Astrocyte (in vitro differentiated cells and primary cell): ENCODE data around the gene EGLN1. TPM values are rescaled to one million over a fixed set of nuclear protein-coding genes. Genes with fewer than 3 reads are reported as not detected.
A peak's percentile ranks its signal among the peaks of the same experiment; 100 is the strongest.

ENCODE experiments used
- DNase-seq: peaks from one replicate; pipeline ENCODE4 v3.0.0-alpha.2; 2010; ENCODE audit warnings: low read depth
- FAIRE-seq: peaks from 2 replicates; lab custom pipeline; 2011; peaks lifted over from hg19 to GRCh38; lab: Jason Lieb, UNC
- H2AFZ ChIP-seq: 2 replicates; pipeline ENCODE4 v1.6.0; 2012; ENCODE audit warnings: low read depth, low read length, inconsistent platforms
- H3K27ac ChIP-seq: 2 replicates; pipeline ENCODE4 v1.5.1; 2011; ENCODE audit warnings: low read depth, low read length, inconsistent platforms
- H3K27me3 ChIP-seq: 2 replicates; pipeline ENCODE4 v1.6.0; 2011; ENCODE audit warnings: low read length, inconsistent platforms; ENCODE audit not compliant: insufficient read depth
- H3K36me3 ChIP-seq: 2 replicates; pipeline ENCODE4 v1.5.1; 2011; ENCODE audit warnings: low read length, inconsistent platforms; ENCODE audit not compliant: insufficient read depth
- H3K4me1 ChIP-seq: 2 replicates; pipeline ENCODE4 v1.5.1; 2011; ENCODE audit warnings: low read length, inconsistent platforms; ENCODE audit not compliant: insufficient read depth
- H3K4me2 ChIP-seq: 2 replicates; pipeline ENCODE4 v1.6.0; 2012; ENCODE audit warnings: low read length, inconsistent platforms
- H3K4me3 ChIP-seq: 2 replicates; pipeline ENCODE4 v1.5.1; 2011; ENCODE audit warnings: low read depth, mild to moderate bottlenecking, low read length, inconsistent platforms; ENCODE audit not compliant: insufficient read depth
- H3K79me2 ChIP-seq: 2 replicates; pipeline ENCODE4 v1.6.0; 2012; ENCODE audit warnings: mild to moderate bottlenecking, low read length, inconsistent platforms; ENCODE audit not compliant: insufficient read depth
- H3K9ac ChIP-seq: 2 replicates; pipeline ENCODE4 v1.6.0; 2012; ENCODE audit warnings: mild to moderate bottlenecking, low read length, inconsistent platforms
- H3K9me3 ChIP-seq: 2 replicates; pipeline ENCODE4 v1.5.1; 2012; ENCODE audit warnings: low read depth, mild to moderate bottlenecking, low read length, inconsistent platforms; ENCODE audit not compliant: insufficient read depth
- H4K20me1 ChIP-seq: 2 replicates; pipeline ENCODE4 v1.6.0; 2012; ENCODE audit warnings: low read length, inconsistent platforms; ENCODE audit not compliant: insufficient read depth
- H3K27ac Mint-ChIP-seq: one replicate; pipeline ENCODE4 v1.8.0; 2021; ENCODE audit warnings: mild to moderate bottlenecking, mixed read lengths; ENCODE audit not compliant: unreplicated experiment
- H3K27me3 Mint-ChIP-seq: one replicate; pipeline ENCODE4 v1.8.0; 2021; ENCODE audit warnings: low read depth, mixed read lengths; ENCODE audit not compliant: unreplicated experiment
- H3K36me3 Mint-ChIP-seq: one replicate; pipeline ENCODE4 v1.8.0; 2021; ENCODE audit warnings: low read depth, mixed read lengths; ENCODE audit not compliant: unreplicated experiment
- H3K4me1 Mint-ChIP-seq: one replicate; pipeline ENCODE4 v1.8.0; 2021; ENCODE audit warnings: low read depth, mixed read lengths; ENCODE audit not compliant: unreplicated experiment
- H3K4me3 Mint-ChIP-seq: one replicate; pipeline ENCODE4 v1.8.0; 2021; ENCODE audit warnings: mild to moderate bottlenecking, moderate library complexity, mixed read lengths; ENCODE audit not compliant: unreplicated experiment
- H3K9me3 Mint-ChIP-seq: one replicate; pipeline ENCODE4 v1.8.0; 2021; ENCODE audit warnings: mild to moderate bottlenecking, mixed read lengths; ENCODE audit not compliant: unreplicated experiment
- CTCF ChIP-seq: IDR thresholded peaks from 2 replicates; pipeline ENCODE4 v1.5.1; 2011; ENCODE audit warnings: low read depth, mild to moderate bottlenecking, inconsistent platforms, low read length, moderate library complexity; ENCODE audit not compliant: insufficient read depth
- EZH2 ChIP-seq: IDR thresholded peaks from 2 replicates; pipeline ENCODE4 v1.6.1; 2012; ENCODE audit warnings: mild to moderate bottlenecking, low read length, inconsistent platforms; ENCODE audit not compliant: insufficient read depth
- total RNA-seq: library from RNA; stranded (reverse); gene quantifications from 2 replicates; pipeline ENCODE4 v1.2.1, GENCODE V29; 2021

Gene EGLN1
- total RNA-seq, 1 donor from 2014 or later, result 34.5 TPM

- no peaks in the 10 kb centered on the region for H3K27me3 Mint-ChIP-seq
- H3K36me3 ChIP-seq, result peaks cover 2% of the 10 kb centered on the region
- no peaks in the 10 kb centered on the region for H3K36me3 Mint-ChIP-seq
- no peak overlapping the region for H3K27ac ChIP-seq
- peaks cover 22% of the 10 kb centered on the region for H3K4me1 ChIP-seq
- FAIRE-seq (no peak), DNase-seq (no peak)
- H3K27me3 ChIP-seq, result no peaks in the 10 kb centered on the region
- H3K9ac ChIP-seq, result no peak overlapping the region
- H3K4me3 Mint-ChIP-seq, result no peak overlapping the region
- TF ChIP-seq EZH2 (no peak), CTCF (no peak)
- no peak overlapping the region for H3K4me3 ChIP-seq
- H3K27ac Mint-ChIP-seq, result no peak overlapping the region
- H3K79me2 ChIP-seq, result peaks cover 96% of the 10 kb centered on the region
- H4K20me1 ChIP-seq, result peaks cover 40% of the 10 kb centered on the region
- no peaks in the 10 kb centered on the region for H3K9me3 ChIP-seq
- H3K4me1 Mint-ChIP-seq, result peaks cover 32% of the 10 kb centered on the region
- H3K4me2 ChIP-seq, result no peak overlapping the region
- no peaks in the 10 kb centered on the region for H3K9me3 Mint-ChIP-seq
- H2AFZ ChIP-seq, result no peak overlapping the region
Observed at GRCh38 chr1:231415018-231415583, 7.0 kb downstream of the EGLN1 start.

- Histone ChIP-seq H3K9ac (no peak overlapping the region), H2AFZ (no peak overlapping the region), H3K36me3 (peaks cover 2% of the 10 kb centered on the region), H4K20me1 (peaks cover 40% of the 10 kb centered on the region), H3K79me2 (peaks cover 96% of the 10 kb centered on the region), H3K27me3 (no peaks in the 10 kb centered on the region), H3K27ac (no peak overlapping the region), H3K4me2 (no peak overlapping the region), H3K9me3 (no peaks in the 10 kb centered on the region), H3K4me1 (peaks cover 20% of the 10 kb centered on the region), H3K4me3 (no peak overlapping the region)
- peak overlapping the region; percentile 42 for H3K4me3 Mint-ChIP-seq
- peak overlapping the region; percentile 48 for H3K27ac Mint-ChIP-seq
- H3K27me3 Mint-ChIP-seq, result no peaks in the 10 kb centered on the region
- TF ChIP-seq CTCF (no peak), EZH2 (no peak)
- no peaks in the 10 kb centered on the region for H3K36me3 Mint-ChIP-seq
- H3K9me3 Mint-ChIP-seq, result no peaks in the 10 kb centered on the region
- FAIRE-seq (no peak), DNase-seq (no peak)
- peaks cover 32% of the 10 kb centered on the region for H3K4me1 Mint-ChIP-seq
Observed at GRCh38 chr1:231414260-231415016, 7.6 kb downstream of the EGLN1 start.

- no peaks in the 10 kb centered on the region for H3K36me3 Mint-ChIP-seq
- FAIRE-seq, result no peak
Observed at GRCh38 chr1:231413749-231414082, 8.4 kb downstream of the EGLN1 start.

More at GRCh38 chr1:231413749-231414082, 8.4 kb downstream of the EGLN1 start:
- peaks cover 93% of the 10 kb centered on the region for H3K79me2 ChIP-seq
- H3K27me3 Mint-ChIP-seq, result no peaks in the 10 kb centered on the region
- no peak overlapping the region for H3K9ac ChIP-seq
- H3K4me2 ChIP-seq, result no peak overlapping the region
- H3K4me1 ChIP-seq, result peaks cover 14% of the 10 kb centered on the region
- peaks cover 28% of the 10 kb centered on the region for H3K4me1 Mint-ChIP-seq
- H3K36me3 ChIP-seq, result peaks cover 2% of the 10 kb centered on the region
- H3K9me3 Mint-ChIP-seq, result no peaks in the 10 kb centered on the region
- DNase-seq, result no peak
- no peak overlapping the region for H2AFZ ChIP-seq
- H3K4me3 Mint-ChIP-seq, result no peak overlapping the region
- H4K20me1 ChIP-seq, result peaks cover 38% of the 10 kb centered on the region
- H3K27me3 ChIP-seq, result no peaks in the 10 kb centered on the region
- H3K27ac Mint-ChIP-seq, result peak overlapping the region; percentile 15
- H3K27ac ChIP-seq, result no peak overlapping the region
- TF ChIP-seq EZH2 (no peak), CTCF (no peak)
- H3K4me3 ChIP-seq, result no peak overlapping the region
- H3K9me3 ChIP-seq, result no peaks in the 10 kb centered on the region
